Mesendoderm (in vitro differentiated cells): Measurements from ENCODE around the gene DAB2IP.

ENCODE experiments used
- DNase-seq: peaks from one replicate; pipeline ENCODE4 v3.0.0; 2013
- H2AK5ac ChIP-seq: 2 replicates; pipeline ENCODE4 v1.6.1; 2013; ENCODE audit warnings: low read length, inconsistent platforms
- H2BK120ac ChIP-seq: 2 replicates; pipeline ENCODE4 v1.6.1; 2013; ENCODE audit warnings: low read depth, mild to moderate bottlenecking, low read length, moderate library complexity, mixed read lengths
- H2BK15ac ChIP-seq: replicated peaks from 2 replicates; pipeline ENCODE4 v1.6.1; 2013; ENCODE audit warnings: low read depth, mild to moderate bottlenecking, moderate library complexity
- H2BK5ac ChIP-seq: 2 replicates; pipeline ENCODE4 v1.6.1; 2013; ENCODE audit warnings: low read length, inconsistent platforms
- H3K18ac ChIP-seq: 2 replicates; pipeline ENCODE4 v1.6.1; 2013; ENCODE audit warnings: mild to moderate bottlenecking, low read length, mixed read lengths
- H3K23ac ChIP-seq: one replicate; pipeline ENCODE4 v1.6.1; 2013; ENCODE audit warnings: low read length
- H3K27ac ChIP-seq: 2 replicates; pipeline ENCODE4 v1.5.1; 2013; ENCODE audit warnings: low read depth, mild to moderate bottlenecking, inconsistent platforms, low read length, moderate library complexity
- H3K27me3 ChIP-seq: 2 replicates; pipeline ENCODE4 v1.6.1; 2013; ENCODE audit warnings: low read length, control low read depth, mild to moderate bottlenecking, inconsistent platforms; ENCODE audit not compliant: insufficient read depth, poor library complexity
- H3K36me3 ChIP-seq: 2 replicates; pipeline ENCODE4 v1.6.1; 2013; ENCODE audit warnings: low read length, inconsistent platforms; ENCODE audit not compliant: control insufficient read depth, insufficient read depth
- H3K4ac ChIP-seq: one replicate; pipeline ENCODE4 v1.6.1; 2013; ENCODE audit warnings: low read depth, mild to moderate bottlenecking, low read length, moderate library complexity
- H3K4me1 ChIP-seq: 2 replicates; pipeline ENCODE4 v1.6.1; 2013; ENCODE audit warnings: low read depth, low read length, inconsistent platforms; ENCODE audit not compliant: control insufficient read depth
- H3K4me2 ChIP-seq: 2 replicates; pipeline ENCODE4 v1.6.1; 2013; ENCODE audit warnings: low read length
- H3K4me3 ChIP-seq: 2 replicates; pipeline ENCODE4 v1.5.1; 2013; ENCODE audit warnings: mild to moderate bottlenecking, low read length
- H3K56ac ChIP-seq: one replicate; pipeline ENCODE4 v1.6.1; 2013; ENCODE audit warnings: low read length
- H3K79me1 ChIP-seq: 2 replicates; pipeline ENCODE4 v1.6.1; 2013; ENCODE audit warnings: low read length, inconsistent platforms
- H3K79me2 ChIP-seq: 2 replicates; pipeline ENCODE4 v1.6.1; 2013; ENCODE audit warnings: mild to moderate bottlenecking, low read length; ENCODE audit not compliant: control insufficient read depth, insufficient read depth
- H3K9ac ChIP-seq: 2 replicates; pipeline ENCODE4 v1.6.1; 2013; ENCODE audit warnings: low read length, inconsistent platforms
- H4K5ac ChIP-seq: one replicate; pipeline ENCODE4 v1.6.1; 2013; ENCODE audit warnings: low read length
- H4K8ac ChIP-seq: one replicate; pipeline ENCODE4 v1.6.1; 2013; ENCODE audit warnings: low read depth, mild to moderate bottlenecking, control low read depth, low read length, moderate library complexity
- WGBS: extraction: QIAGEN DNeasy Blood & Tissue Kit; methylation state at CpG from one replicate; pipeline ENCODE4 v1.1.7; 2013; ENCODE audit warnings: low lambda C conversion rate, missing lambda C conversion rate; ENCODE audit not compliant: insufficient coverage; ENCODE audit errors: extremely low coverage; 5-methylcytosine and 5-hydroxymethylcytosine counted together

The DAB2IP gene

GRCh38 chr9:121645853-121646807 is 5.3 kb upstream of the DAB2IP start:
- Histone ChIP-seq H4K5ac (no peak overlapping the region), H3K79me1 (no peaks in the 10 kb centered on the region), H3K4me3 (no peak overlapping the region), H3K18ac (no peak overlapping the region), H2BK5ac (no peak overlapping the region), H4K8ac (no peak overlapping the region), H2BK120ac (no peak overlapping the region), H3K27ac (no peak overlapping the region), H3K56ac (peak overlapping the region; percentile 36), H3K4me2 (no peak overlapping the region), H3K23ac (no peak overlapping the region), H3K36me3 (no peaks in the 10 kb centered on the region), H3K9ac (no peak overlapping the region), H3K79me2 (no peaks in the 10 kb centered on the region), H2AK5ac (no peak overlapping the region), H3K27me3 (no peaks in the 10 kb centered on the region), H3K4ac (no peak overlapping the region), H2BK15ac (no peak overlapping the region), H3K4me1 (peaks cover 18% of the 10 kb centered on the region)
- no peak for DNase-seq
- no CpG with 5 or more reads among the region's 22 CpGs for WGBS

DNA sequence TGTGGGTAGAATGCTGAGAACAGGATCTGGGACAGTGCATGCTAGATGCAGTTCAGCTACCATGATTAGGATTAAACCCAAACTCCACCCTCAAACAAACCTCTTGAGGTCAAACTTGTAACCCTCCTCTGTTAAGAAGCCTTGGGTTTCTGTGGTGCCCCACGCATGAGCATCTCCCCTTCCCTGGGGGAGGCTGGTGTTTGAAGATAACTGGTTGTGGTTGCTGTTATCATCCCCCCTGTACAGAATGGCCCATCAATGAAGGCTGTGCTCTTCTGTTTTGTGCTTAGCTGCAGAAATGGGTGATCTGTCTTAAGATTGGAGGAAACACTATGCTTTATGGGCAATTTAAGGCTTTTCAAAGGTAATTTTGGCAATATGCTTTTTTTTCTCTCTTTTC is 4.4 kb upstream of the DAB2IP start:
- no peaks in the 10 kb centered on the region for H3K79me1 ChIP-seq
- H3K4me3 ChIP-seq: no peak overlapping the region
- H3K23ac ChIP-seq: no peak overlapping the region
- no peak overlapping the region for H2BK120ac ChIP-seq
- H2BK15ac ChIP-seq: no peak overlapping the region
- peaks cover 18% of the 10 kb centered on the region for H3K4me1 ChIP-seq
- no peak overlapping the region for H3K27ac ChIP-seq
- peaks cover 3% of the 10 kb centered on the region for H3K79me2 ChIP-seq
- H2AK5ac ChIP-seq: no peak overlapping the region
- no peak overlapping the region for H3K9ac ChIP-seq
- no peaks in the 10 kb centered on the region for H3K27me3 ChIP-seq
- no peak overlapping the region for H3K4ac ChIP-seq
- no peak overlapping the region for H3K18ac ChIP-seq
- no peak overlapping the region for H4K8ac ChIP-seq
- no CpG with 5 or more reads among the region's 1 CpG for WGBS
- H2BK5ac ChIP-seq: no peak overlapping the region
- no peak overlapping the region for H4K5ac ChIP-seq
- no peak overlapping the region for H3K56ac ChIP-seq
- H3K4me2 ChIP-seq: no peak overlapping the region
- H3K36me3 ChIP-seq: no peaks in the 10 kb centered on the region
- no peak for DNase-seq

- no peak overlapping the region for H3K4me2 ChIP-seq
- H2BK120ac ChIP-seq: no peak overlapping the region
- H4K8ac ChIP-seq: no peak overlapping the region
- peaks cover 6% of the 10 kb centered on the region for H3K79me1 ChIP-seq
- no peak overlapping the region for H3K27ac ChIP-seq
- H3K9ac ChIP-seq: no peak overlapping the region
- WGBS: no CpG with 5 or more reads among the region's 5 CpGs
- no peak overlapping the region for H4K5ac ChIP-seq
- no peak overlapping the region for H2BK5ac ChIP-seq
- peaks cover 21% of the 10 kb centered on the region for H3K4me1 ChIP-seq
- H3K79me2 ChIP-seq: peaks cover 15% of the 10 kb centered on the region
- no peak for DNase-seq
- H3K23ac ChIP-seq: no peak overlapping the region
- peak overlapping the region; percentile 57 for H3K56ac ChIP-seq
- H3K36me3 ChIP-seq: no peaks in the 10 kb centered on the region
- no peaks in the 10 kb centered on the region for H3K27me3 ChIP-seq
- no peak overlapping the region for H3K4me3 ChIP-seq
- no peak overlapping the region for H3K4ac ChIP-seq
- no peak overlapping the region for H2BK15ac ChIP-seq
- no peak overlapping the region for H3K18ac ChIP-seq
- H2AK5ac ChIP-seq: no peak overlapping the region
Measured at GRCh38 chr9:121648172-121648571, 3.3 kb upstream of the DAB2IP start.

GRCh38 chr9:121648799-121649198 is 2.6 kb upstream of the DAB2IP start:
- Histone ChIP-seq H3K4me1 (peaks cover 24% of the 10 kb centered on the region), H3K36me3 (no peaks in the 10 kb centered on the region), H3K18ac (no peak overlapping the region)

DNA sequence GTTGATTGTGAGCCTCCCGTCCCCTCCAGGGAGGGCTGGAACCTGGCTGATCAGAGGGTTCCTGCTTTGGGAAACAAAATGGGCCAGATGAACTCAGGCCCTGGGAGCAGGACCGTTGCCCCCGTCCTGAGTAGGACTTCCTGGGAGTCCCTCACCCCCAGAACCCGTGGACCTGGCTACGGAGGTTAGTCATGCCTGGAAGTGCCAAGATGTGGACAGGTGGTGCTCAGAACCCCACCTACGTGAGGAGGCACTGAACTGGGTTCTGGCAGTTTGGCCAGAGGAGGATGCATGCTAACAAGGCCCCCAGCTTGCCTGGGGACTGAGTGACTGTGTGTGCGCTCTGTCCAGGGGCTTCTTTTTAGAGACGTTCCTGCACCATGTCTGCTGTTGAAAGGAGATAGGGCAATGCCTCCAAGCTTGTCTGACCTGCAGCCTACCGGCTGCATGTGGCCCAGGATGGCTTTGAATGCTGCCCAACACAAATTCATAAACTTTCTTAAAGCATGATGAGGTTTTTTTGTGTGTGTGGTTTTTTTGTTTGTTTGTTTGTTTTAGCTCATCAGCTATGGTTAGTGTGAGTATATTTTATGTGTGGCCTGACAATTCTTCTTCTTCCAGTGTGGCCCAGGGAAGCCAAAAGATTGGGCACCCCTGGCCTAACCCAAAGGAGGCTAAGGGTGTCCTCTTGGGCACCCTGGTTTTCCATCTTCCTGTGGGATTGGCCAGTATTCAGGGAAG is 1.8 kb upstream of the DAB2IP start:
- no peak overlapping the region for H3K4me3 ChIP-seq

More at GRCh38 chr9:121648799-121649198, 2.6 kb upstream of the DAB2IP start:
- Histone ChIP-seq H3K79me1 (peaks cover 11% of the 10 kb centered on the region), H2BK120ac (no peak overlapping the region), H3K79me2 (peaks cover 21% of the 10 kb centered on the region), H4K8ac (no peak overlapping the region), H3K4me2 (no peak overlapping the region), H3K56ac (peak overlapping the region; percentile 68), H3K23ac (no peak overlapping the region), H2BK15ac (no peak overlapping the region), H3K4ac (peak overlapping the region; percentile 17), H2BK5ac (peak overlapping the region; percentile 28), H3K27ac (no peak overlapping the region), H3K27me3 (no peaks in the 10 kb centered on the region), H2AK5ac (peak overlapping the region; percentile 71), H4K5ac (no peak overlapping the region), H3K9ac (no peak overlapping the region), H3K4me3 (no peak overlapping the region)
- no CpG with 5 or more reads among the region's 9 CpGs for WGBS
- DNase-seq: no peak

More for the DNA sequence above, 1.8 kb upstream of the DAB2IP start:
- peak; percentile 50 for DNase-seq
- H2BK15ac ChIP-seq: no peak overlapping the region
- peak overlapping the region; percentile 73 for H2BK5ac ChIP-seq
- peak overlapping the region; percentile 46 for H3K9ac ChIP-seq
- H3K36me3 ChIP-seq: no peaks in the 10 kb centered on the region
- no peaks in the 10 kb centered on the region for H3K27me3 ChIP-seq
- H3K27ac ChIP-seq: no peak overlapping the region
- no peak overlapping the region for H4K8ac ChIP-seq
- H3K4ac ChIP-seq: peak overlapping the region; percentile 17
- peaks cover 24% of the 10 kb centered on the region for H3K4me1 ChIP-seq
- H3K79me2 ChIP-seq: peaks cover 28% of the 10 kb centered on the region
- no peak overlapping the region for H2AK5ac ChIP-seq
- peak overlapping the region; percentile 1 for H2BK120ac ChIP-seq
- WGBS: no CpG with 5 or more reads among the region's 9 CpGs
- peaks cover 17% of the 10 kb centered on the region for H3K79me1 ChIP-seq
- no peak overlapping the region for H3K23ac ChIP-seq
- peak overlapping the region; percentile 74 for H3K56ac ChIP-seq
- H3K4me2 ChIP-seq: peak overlapping the region; percentile 20
- no peak overlapping the region for H4K5ac ChIP-seq
- H3K18ac ChIP-seq: peak overlapping the region; percentile 61
